ENCODE results near the gene ELAPOR1.

GRCh38 chr1:109067883-109068282 is 46.0 kb upstream of the ELAPOR1 start:
- TF ChIP-seq, protein P1, sequence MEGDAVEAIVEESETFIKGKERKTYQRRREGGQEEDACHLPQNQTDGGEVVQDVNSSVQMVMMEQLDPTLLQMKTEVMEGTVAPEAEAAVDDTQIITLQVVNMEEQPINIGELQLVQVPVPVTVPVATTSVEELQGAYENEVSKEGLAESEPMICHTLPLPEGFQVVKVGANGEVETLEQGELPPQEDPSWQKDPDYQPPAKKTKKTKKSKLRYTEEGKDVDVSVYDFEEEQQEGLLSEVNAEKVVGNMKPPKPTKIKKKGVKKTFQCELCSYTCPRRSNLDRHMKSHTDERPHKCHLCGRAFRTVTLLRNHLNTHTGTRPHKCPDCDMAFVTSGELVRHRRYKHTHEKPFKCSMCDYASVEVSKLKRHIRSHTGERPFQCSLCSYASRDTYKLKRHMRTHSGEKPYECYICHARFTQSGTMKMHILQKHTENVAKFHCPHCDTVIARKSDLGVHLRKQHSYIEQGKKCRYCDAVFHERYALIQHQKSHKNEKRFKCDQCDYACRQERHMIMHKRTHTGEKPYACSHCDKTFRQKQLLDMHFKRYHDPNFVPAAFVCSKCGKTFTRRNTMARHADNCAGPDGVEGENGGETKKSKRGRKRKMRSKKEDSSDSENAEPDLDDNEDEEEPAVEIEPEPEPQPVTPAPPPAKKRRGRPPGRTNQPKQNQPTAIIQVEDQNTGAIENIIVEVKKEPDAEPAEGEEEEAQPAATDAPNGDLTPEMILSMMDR (IDR thresholded peaks at IDR 0.05; ENCODE audit: insufficient read depth, low read length): no peak
- TF ChIP-seq POLR2AphosphoS5 (IDR thresholded peaks at IDR 0.05; ENCODE audit: low read depth) (no peak), GABPA (IDR thresholded peaks at IDR 0.05; ENCODE audit: low read depth) (no peak)
- TF ChIP-seq, protein P2, sequence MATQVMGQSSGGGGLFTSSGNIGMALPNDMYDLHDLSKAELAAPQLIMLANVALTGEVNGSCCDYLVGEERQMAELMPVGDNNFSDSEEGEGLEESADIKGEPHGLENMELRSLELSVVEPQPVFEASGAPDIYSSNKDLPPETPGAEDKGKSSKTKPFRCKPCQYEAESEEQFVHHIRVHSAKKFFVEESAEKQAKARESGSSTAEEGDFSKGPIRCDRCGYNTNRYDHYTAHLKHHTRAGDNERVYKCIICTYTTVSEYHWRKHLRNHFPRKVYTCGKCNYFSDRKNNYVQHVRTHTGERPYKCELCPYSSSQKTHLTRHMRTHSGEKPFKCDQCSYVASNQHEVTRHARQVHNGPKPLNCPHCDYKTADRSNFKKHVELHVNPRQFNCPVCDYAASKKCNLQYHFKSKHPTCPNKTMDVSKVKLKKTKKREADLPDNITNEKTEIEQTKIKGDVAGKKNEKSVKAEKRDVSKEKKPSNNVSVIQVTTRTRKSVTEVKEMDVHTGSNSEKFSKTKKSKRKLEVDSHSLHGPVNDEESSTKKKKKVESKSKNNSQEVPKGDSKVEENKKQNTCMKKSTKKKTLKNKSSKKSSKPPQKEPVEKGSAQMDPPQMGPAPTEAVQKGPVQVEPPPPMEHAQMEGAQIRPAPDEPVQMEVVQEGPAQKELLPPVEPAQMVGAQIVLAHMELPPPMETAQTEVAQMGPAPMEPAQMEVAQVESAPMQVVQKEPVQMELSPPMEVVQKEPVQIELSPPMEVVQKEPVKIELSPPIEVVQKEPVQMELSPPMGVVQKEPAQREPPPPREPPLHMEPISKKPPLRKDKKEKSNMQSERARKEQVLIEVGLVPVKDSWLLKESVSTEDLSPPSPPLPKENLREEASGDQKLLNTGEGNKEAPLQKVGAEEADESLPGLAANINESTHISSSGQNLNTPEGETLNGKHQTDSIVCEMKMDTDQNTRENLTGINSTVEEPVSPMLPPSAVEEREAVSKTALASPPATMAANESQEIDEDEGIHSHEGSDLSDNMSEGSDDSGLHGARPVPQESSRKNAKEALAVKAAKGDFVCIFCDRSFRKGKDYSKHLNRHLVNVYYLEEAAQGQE (IDR thresholded peaks at IDR 0.05; ENCODE audit: insufficient replicate concordance, low read depth): no peak

Measured in HL-60 (cell line).